ENCODE data around the gene RASGRF2. TPM values are rescaled to one million over a fixed set of nuclear protein-coding genes. Genes with fewer than 3 reads are reported as not detected.

The RASGRF2 gene
- polyA plus RNA-seq, 2 of the 4 experiments (the other 2 are of a cell fraction) = 1.4 to 2.1 TPM

DNA sequence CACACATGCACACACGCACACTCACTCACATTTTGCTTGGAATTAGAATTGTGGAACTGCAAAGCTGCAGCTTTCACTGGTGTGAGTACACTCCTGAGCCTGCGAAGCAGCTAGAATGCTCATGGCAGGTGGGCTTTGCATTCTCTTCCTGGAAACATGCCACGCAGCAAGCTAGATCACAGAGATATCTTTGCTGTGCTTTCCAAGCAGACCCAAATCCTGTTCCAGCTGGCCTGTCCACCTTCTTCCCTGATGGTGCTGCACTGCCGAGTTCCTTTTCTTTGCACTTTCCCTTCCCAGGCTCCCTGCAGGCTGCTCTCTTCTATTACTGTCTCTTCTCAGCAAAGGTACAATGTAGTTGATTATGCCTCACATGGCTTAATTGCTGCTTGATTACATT is 180.3 kb downstream of the RASGRF2 start:
- POLR2A ChIA-PET = no interaction called here
- Histone ChIP-seq H3K4me1 (no peaks in the 10 kb centered on the region), H3K4me3 (no peak overlapping the region), H3K9me3 (peaks cover 9% of the 10 kb centered on the region; the same call in 2 of the 3 replicates), H3K27ac (no peak overlapping the region), H3K4me2 (no peak overlapping the region)
- WGBS (ENCODE audit: missing lambda C conversion rate) = 88% methylated on average over 4 of the region's 4 CpGs
- DNase-seq (ENCODE audit: low read depth in 1 of 2, low spot score in 1 of 2) = no peak
- CTCF ChIA-PET = interaction anchor here (0.6 kb wide), 1 partner anchor 180 kb away, joined by 3 read pairs; no protein-coding TSS in a partner anchor
- no peak for FAIRE-seq
- TF ChIP-seq EHF (CRISPR knock-in tag; IDR thresholded peaks at IDR 0.05) = no peak
- TF ChIP-seq SMC3 (IDR thresholded peaks at IDR 0.05) = no peak
- TF ChIP-seq POLR2AphosphoS2 (conservative IDR thresholded peaks at IDR 0.05; ENCODE audit: low read length) = no peak
- TF ChIP-seq, protein P1, sequence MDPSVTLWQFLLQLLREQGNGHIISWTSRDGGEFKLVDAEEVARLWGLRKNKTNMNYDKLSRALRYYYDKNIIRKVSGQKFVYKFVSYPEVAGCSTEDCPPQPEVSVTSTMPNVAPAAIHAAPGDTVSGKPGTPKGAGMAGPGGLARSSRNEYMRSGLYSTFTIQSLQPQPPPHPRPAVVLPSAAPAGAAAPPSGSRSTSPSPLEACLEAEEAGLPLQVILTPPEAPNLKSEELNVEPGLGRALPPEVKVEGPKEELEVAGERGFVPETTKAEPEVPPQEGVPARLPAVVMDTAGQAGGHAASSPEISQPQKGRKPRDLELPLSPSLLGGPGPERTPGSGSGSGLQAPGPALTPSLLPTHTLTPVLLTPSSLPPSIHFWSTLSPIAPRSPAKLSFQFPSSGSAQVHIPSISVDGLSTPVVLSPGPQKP (IDR thresholded peaks at IDR 0.05; ENCODE audit: low read depth, low read length) = no peak
- TF ChIP-seq, protein P2, sequence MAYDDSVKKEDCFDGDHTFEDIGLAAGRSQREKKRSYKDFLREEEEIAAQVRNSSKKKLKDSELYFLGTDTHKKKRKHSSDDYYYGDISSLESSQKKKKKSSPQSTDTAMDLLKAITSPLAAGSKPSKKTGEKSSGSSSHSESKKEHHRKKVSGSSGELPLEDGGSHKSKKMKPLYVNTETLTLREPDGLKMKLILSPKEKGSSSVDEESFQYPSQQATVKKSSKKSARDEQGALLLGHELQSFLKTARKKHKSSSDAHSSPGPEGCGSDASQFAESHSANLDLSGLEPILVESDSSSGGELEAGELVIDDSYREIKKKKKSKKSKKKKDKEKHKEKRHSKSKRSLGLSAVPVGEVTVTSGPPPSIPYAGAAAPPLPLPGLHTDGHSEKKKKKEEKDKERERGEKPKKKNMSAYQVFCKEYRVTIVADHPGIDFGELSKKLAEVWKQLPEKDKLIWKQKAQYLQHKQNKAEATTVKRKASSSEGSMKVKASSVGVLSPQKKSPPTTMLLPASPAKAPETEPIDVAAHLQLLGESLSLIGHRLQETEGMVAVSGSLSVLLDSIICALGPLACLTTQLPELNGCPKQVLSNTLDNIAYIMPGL (CRISPR knock-in tag; IDR thresholded peaks at IDR 0.05; ENCODE audit: borderline replicate concordance) = no peak
- TF ChIP-seq TFCP2L1 (CRISPR knock-in tag; IDR thresholded peaks at IDR 0.05) = no peak
- TF ChIP-seq, protein P3, sequence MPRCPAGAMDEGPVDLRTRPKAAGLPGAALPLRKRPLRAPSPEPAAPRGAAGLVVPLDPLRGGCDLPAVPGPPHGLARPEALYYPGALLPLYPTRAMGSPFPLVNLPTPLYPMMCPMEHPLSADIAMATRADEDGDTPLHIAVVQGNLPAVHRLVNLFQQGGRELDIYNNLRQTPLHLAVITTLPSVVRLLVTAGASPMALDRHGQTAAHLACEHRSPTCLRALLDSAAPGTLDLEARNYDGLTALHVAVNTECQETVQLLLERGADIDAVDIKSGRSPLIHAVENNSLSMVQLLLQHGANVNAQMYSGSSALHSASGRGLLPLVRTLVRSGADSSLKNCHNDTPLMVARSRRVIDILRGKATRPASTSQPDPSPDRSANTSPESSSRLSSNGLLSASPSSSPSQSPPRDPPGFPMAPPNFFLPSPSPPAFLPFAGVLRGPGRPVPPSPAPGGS (IDR thresholded peaks at IDR 0.05) = no peak
- TF ChIP-seq RAD21 (conservative IDR thresholded peaks at IDR 0.05 in 1 of 2, IDR thresholded peaks at IDR 0.05 in 1 of 2) = no peak
- TF ChIP-seq HEYL (CRISPR knock-in tag; IDR thresholded peaks at IDR 0.05) = no peak
- no peak for TF ChIP-seq NPAS2 (CRISPR knock-in tag; IDR thresholded peaks at IDR 0.05; ENCODE audit: borderline replicate concordance)
- no peak for TF ChIP-seq EP300 (IDR thresholded peaks at IDR 0.05)
- no peak for TF ChIP-seq ZFP36 (IDR thresholded peaks at IDR 0.05; ENCODE audit: borderline replicate concordance, partially characterized antibody)
- TF ChIP-seq, protein P4, sequence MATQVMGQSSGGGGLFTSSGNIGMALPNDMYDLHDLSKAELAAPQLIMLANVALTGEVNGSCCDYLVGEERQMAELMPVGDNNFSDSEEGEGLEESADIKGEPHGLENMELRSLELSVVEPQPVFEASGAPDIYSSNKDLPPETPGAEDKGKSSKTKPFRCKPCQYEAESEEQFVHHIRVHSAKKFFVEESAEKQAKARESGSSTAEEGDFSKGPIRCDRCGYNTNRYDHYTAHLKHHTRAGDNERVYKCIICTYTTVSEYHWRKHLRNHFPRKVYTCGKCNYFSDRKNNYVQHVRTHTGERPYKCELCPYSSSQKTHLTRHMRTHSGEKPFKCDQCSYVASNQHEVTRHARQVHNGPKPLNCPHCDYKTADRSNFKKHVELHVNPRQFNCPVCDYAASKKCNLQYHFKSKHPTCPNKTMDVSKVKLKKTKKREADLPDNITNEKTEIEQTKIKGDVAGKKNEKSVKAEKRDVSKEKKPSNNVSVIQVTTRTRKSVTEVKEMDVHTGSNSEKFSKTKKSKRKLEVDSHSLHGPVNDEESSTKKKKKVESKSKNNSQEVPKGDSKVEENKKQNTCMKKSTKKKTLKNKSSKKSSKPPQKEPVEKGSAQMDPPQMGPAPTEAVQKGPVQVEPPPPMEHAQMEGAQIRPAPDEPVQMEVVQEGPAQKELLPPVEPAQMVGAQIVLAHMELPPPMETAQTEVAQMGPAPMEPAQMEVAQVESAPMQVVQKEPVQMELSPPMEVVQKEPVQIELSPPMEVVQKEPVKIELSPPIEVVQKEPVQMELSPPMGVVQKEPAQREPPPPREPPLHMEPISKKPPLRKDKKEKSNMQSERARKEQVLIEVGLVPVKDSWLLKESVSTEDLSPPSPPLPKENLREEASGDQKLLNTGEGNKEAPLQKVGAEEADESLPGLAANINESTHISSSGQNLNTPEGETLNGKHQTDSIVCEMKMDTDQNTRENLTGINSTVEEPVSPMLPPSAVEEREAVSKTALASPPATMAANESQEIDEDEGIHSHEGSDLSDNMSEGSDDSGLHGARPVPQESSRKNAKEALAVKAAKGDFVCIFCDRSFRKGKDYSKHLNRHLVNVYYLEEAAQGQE (IDR thresholded peaks at IDR 0.05) = no peak
- no peak for TF ChIP-seq ZC3H11A (IDR thresholded peaks at IDR 0.05)
- TF ChIP-seq, protein P5, sequence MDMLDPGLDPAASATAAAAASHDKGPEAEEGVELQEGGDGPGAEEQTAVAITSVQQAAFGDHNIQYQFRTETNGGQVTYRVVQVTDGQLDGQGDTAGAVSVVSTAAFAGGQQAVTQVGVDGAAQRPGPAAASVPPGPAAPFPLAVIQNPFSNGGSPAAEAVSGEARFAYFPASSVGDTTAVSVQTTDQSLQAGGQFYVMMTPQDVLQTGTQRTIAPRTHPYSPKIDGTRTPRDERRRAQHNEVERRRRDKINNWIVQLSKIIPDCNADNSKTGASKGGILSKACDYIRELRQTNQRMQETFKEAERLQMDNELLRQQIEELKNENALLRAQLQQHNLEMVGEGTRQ (IDR thresholded peaks at IDR 0.05) = no peak
- no peak for TF ChIP-seq MAZ (IDR thresholded peaks at IDR 0.05; ENCODE audit: borderline replicate concordance, low read depth, low read length)
- TF ChIP-seq CEBPB (IDR thresholded peaks at IDR 0.05) = no peak
- TF ChIP-seq CBX8 (IDR thresholded peaks at IDR 0.05) = no peak
- TF ChIP-seq RCOR1 (IDR thresholded peaks at IDR 0.05; ENCODE audit: low read depth, low read length) = no peak
- TF ChIP-seq ESRRA (IDR thresholded peaks at IDR 0.05; ENCODE audit: borderline replicate concordance, low read length) = no peak
- no peak for ATAC-seq

Data from A549 (cell line).